ENCODE results near the gene TBC1D5.

- TF ChIP-seq, protein P1, sequence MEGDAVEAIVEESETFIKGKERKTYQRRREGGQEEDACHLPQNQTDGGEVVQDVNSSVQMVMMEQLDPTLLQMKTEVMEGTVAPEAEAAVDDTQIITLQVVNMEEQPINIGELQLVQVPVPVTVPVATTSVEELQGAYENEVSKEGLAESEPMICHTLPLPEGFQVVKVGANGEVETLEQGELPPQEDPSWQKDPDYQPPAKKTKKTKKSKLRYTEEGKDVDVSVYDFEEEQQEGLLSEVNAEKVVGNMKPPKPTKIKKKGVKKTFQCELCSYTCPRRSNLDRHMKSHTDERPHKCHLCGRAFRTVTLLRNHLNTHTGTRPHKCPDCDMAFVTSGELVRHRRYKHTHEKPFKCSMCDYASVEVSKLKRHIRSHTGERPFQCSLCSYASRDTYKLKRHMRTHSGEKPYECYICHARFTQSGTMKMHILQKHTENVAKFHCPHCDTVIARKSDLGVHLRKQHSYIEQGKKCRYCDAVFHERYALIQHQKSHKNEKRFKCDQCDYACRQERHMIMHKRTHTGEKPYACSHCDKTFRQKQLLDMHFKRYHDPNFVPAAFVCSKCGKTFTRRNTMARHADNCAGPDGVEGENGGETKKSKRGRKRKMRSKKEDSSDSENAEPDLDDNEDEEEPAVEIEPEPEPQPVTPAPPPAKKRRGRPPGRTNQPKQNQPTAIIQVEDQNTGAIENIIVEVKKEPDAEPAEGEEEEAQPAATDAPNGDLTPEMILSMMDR (IDR thresholded peaks at IDR 0.05; ENCODE audit: low read depth, low read length, poor library complexity, severe bottlenecking), result no peak
- TF ChIP-seq EZH2phosphoT487 (IDR thresholded peaks at IDR 0.05; ENCODE audit: borderline replicate concordance, low read length), result no peak
These were observed 356.0 kb downstream of the TBC1D5 start for GRCh38 chr3:17386432-17386831.
